Endothelial cell of umbilical vein (primary cell): ENCODE measurements around the gene ZNF462. TPM values are rescaled to one million over a fixed set of nuclear protein-coding genes. Genes with fewer than 3 reads are reported as not detected.

ENCODE experiments used
- BruUV-seq: library from RNA; stranded (reverse); fragments of 400-500 nt; replicated peaks from 2 replicates; lab custom pipeline; 2021; lab: Mats Ljungman, UMichigan
- CTCF ChIA-PET: fragments of 300-600, 350-600 bp; sonication (Branson Sonifier 250); formaldehyde crosslinking; loops from one replicate; lab custom pipeline; 2021; ENCODE audit warnings: antibody characterized with exemption, inconsistent platforms; lab: Charles Lee
- POLR2A ChIA-PET: fragments of 300-600, 350-600 bp; sonication (Branson Sonifier 250); formaldehyde crosslinking; loops from one replicate; lab custom pipeline; 2021; ENCODE audit warnings: antibody characterized with exemption, inconsistent platforms; lab: Charles Lee
- DNase-seq: peaks from one replicate; pipeline ENCODE4 v3.0.0-alpha.2; 2011; ENCODE audit warnings: low read depth, low spot score
- FAIRE-seq: peaks from 2 replicates; lab custom pipeline; 2011; peaks lifted over from hg19 to GRCh38; lab: Jason Lieb, UNC
- H2AFZ ChIP-seq: 2 replicates; pipeline ENCODE4 v1.6.0; 2012; ENCODE audit warnings: low read depth, low read length, control low read depth, inconsistent platforms
- H3K27ac ChIP-seq: 2 replicates; pipeline ENCODE4 v1.5.1; 2011; ENCODE audit warnings: low read depth, mild to moderate bottlenecking, control low read depth, low read length, moderate library complexity; ENCODE audit not compliant: insufficient read depth
- H3K27me3 ChIP-seq, 2 experiments: 2 replicates each; pipeline versions ENCODE4 v1.6.0 to v1.6.1; 2011; ENCODE audit warnings: low read length in 2 of 2, mixed read lengths in 1 of 2; ENCODE audit not compliant: control insufficient read depth in 2 of 2, insufficient read depth in 2 of 2
- H3K36me3 ChIP-seq, 2 experiments: 2 replicates in 1 of 2; 3 replicates in 1 of 2; pipeline ENCODE4 v1.5.1; 2011; ENCODE audit warnings: low read length in 2 of 2, mild to moderate bottlenecking in 1 of 2, moderate library complexity in 1 of 2; ENCODE audit not compliant: control insufficient read depth in 2 of 2, insufficient read depth in 2 of 2; ENCODE audit errors: extremely low read depth in 1 of 2
- H3K4me1 ChIP-seq: 3 replicates; pipeline ENCODE4 v1.5.1; 2011; ENCODE audit warnings: mild to moderate bottlenecking, low read length; ENCODE audit not compliant: control insufficient read depth, insufficient read depth; ENCODE audit errors: extremely low read depth
- H3K4me2 ChIP-seq: 2 replicates; pipeline ENCODE4 v1.6.1; 2011; ENCODE audit warnings: low read length, control low read depth, mixed read lengths; ENCODE audit not compliant: insufficient read depth
- H3K4me3 ChIP-seq, 3 experiments: fragments of 200-600 bp in 1 of 3; sonication (generic), shearing (Covaris generic) in 1 of 3; replicated peaks in 1 of 3; 2 replicates each; pipeline ENCODE4 v1.5.1; 2011 to 2016; ENCODE audit warnings: control low read depth in 3 of 3, low read length in 3 of 3, mild to moderate bottlenecking in 2 of 3, inconsistent platforms in 1 of 3, low read depth in 1 of 3, moderate library complexity in 1 of 3; ENCODE audit not compliant: insufficient read depth in 1 of 3
- H3K79me2 ChIP-seq: 2 replicates; pipeline ENCODE4 v1.6.0; 2012; ENCODE audit warnings: low read length, inconsistent platforms; ENCODE audit not compliant: control insufficient read depth, insufficient read depth
- H3K9ac ChIP-seq: replicated peaks from 2 replicates; pipeline ENCODE3; 2011; ENCODE audit warnings: low read length, control low read depth; ENCODE audit not compliant: insufficient read depth; ENCODE audit errors: extremely low read depth
- H3K9me1 ChIP-seq: replicated peaks from 3 replicates; pipeline ENCODE4 v1.6.0; 2011; ENCODE audit warnings: mild to moderate bottlenecking, low read length; ENCODE audit not compliant: control insufficient read depth, insufficient read depth; ENCODE audit errors: extremely low read depth
- H3K9me3 ChIP-seq: replicated peaks from 2 replicates; pipeline ENCODE4 v1.5.1; 2012; ENCODE audit warnings: low read length, inconsistent platforms; ENCODE audit not compliant: control insufficient read depth, insufficient read depth
- H4K20me1 ChIP-seq: replicated peaks from 2 replicates; pipeline ENCODE3; 2011; ENCODE audit warnings: mild to moderate bottlenecking, low read length; ENCODE audit not compliant: control insufficient read depth, insufficient read depth; ENCODE audit errors: extremely low read depth
- CTCF ChIP-seq, 2 donors: IDR thresholded peaks; 1 replicate in 1 of 2; 2 replicates in 1 of 2; pipeline ENCODE4 v1.5.1; 2011; ENCODE audit warnings: low read length in 2 of 2, mild to moderate bottlenecking in 2 of 2, moderate library complexity in 2 of 2, control low read depth in 1 of 2, inconsistent platforms in 1 of 2, low read depth in 1 of 2; ENCODE audit not compliant: insufficient read depth in 1 of 2; ENCODE audit errors: extremely low read depth in 1 of 2
- EZH2 ChIP-seq: IDR thresholded peaks from 2 replicates; pipeline ENCODE4 v1.6.1; 2012; ENCODE audit warnings: borderline replicate concordance, low read depth, mild to moderate bottlenecking, moderate library complexity, low read length, inconsistent platforms; ENCODE audit not compliant: severe bottlenecking
- FOS ChIP-seq: IDR thresholded peaks from 2 replicates; pipeline ENCODE4 v1.6.1; 2011; ENCODE audit warnings: mild to moderate bottlenecking, low read length, moderate library complexity, borderline replicate concordance; ENCODE audit not compliant: insufficient read depth
- GATA2 ChIP-seq: IDR thresholded peaks from 2 replicates; pipeline ENCODE4 v1.7.0; 2011; ENCODE audit warnings: low read depth, mild to moderate bottlenecking, moderate library complexity, mixed read lengths, low read length; ENCODE audit not compliant: insufficient read length, insufficient read depth
- JUN ChIP-seq: IDR thresholded peaks from 2 replicates; pipeline ENCODE4 v1.6.1; 2011; ENCODE audit warnings: borderline replicate concordance, low read depth; ENCODE audit not compliant: insufficient read length, insufficient read depth
- MAX ChIP-seq: IDR thresholded peaks from 2 replicates; pipeline ENCODE4 v1.6.1; 2011; ENCODE audit not compliant: insufficient read depth, insufficient read length
- MYC ChIP-seq: IDR thresholded peaks from one replicate; pipeline ENCODE4 v1.6.1; 2011; ENCODE audit warnings: mild to moderate bottlenecking, low read depth, low read length
- POLR2A ChIP-seq: IDR thresholded peaks from 2 replicates; pipeline ENCODE4 v1.6.1; 2012; ENCODE audit warnings: low read depth, mild to moderate bottlenecking, control low read depth, low read length
- POLR2AphosphoS5 ChIP-seq: IDR thresholded peaks from 2 replicates; pipeline ENCODE4 v1.6.1; 2012; ENCODE audit warnings: low read depth, mild to moderate bottlenecking, control low read depth, low read length, moderate library complexity; ENCODE audit not compliant: insufficient read depth
- dilution Hi-C: fragments of 300-500 bp; cut with MboI; formaldehyde crosslinking; loops from one replicate; pipeline ENCODE4 v1.15.0; 2019; ENCODE audit warnings: low sequenced_read_pairs; ENCODE audit not compliant: extremely low pct_ligation_motif_present
- intact Hi-C: fragments of 100-400 bp; cut with micrococcal nuclease; formaldehyde crosslinking; loops from one replicate; pipeline ENCODE4 v1.10.0; 2022
- polyA plus RNA-seq, 4 experiments: library from polyadenylated mRNA; depleted of rRNA in 3 of 4; stranded (reverse) in 3 of 4; unstranded in 1 of 4; fragments of >200 nt; gene quantifications; 2 replicates each; pipeline versions ENCODE4 v1.2.1 to v1.2.3, GENCODE V29; 2011 to 2012; ENCODE audit warnings: missing spikeins in 1 of 4
- total RNA-seq: library from RNA; stranded (reverse); gene quantifications from 2 replicates; pipeline ENCODE4 v1.2.3, GENCODE V29; 2021

ZNF462 gene
- total and polyA plus RNA-seq, 2 donors (not counting 3 experiments of a cell fraction or from before 2014, with no cell fraction given) = 6.2 to 24.7 TPM

- intact Hi-C loops = no loop called here
These were observed 108.1 kb downstream of the ZNF462 start for GRCh38 chr9:106970976-106971457.

More at GRCh38 chr9:106970976-106971457, 108.1 kb downstream of the ZNF462 start:
- Histone ChIP-seq H3K27me3 (no peaks in the 10 kb centered on the region), H3K9ac (no peak overlapping the region), H4K20me1 (no peaks in the 10 kb centered on the region), H3K79me2 (no peaks in the 10 kb centered on the region), H3K9me1 (no peaks in the 10 kb centered on the region), H2AFZ (no peak overlapping the region), H3K9me3 (no peaks in the 10 kb centered on the region), H3K4me3 (no peak overlapping the region), H3K4me1 (no peaks in the 10 kb centered on the region), H3K27ac (no peak overlapping the region), H3K36me3 (peaks cover 3 to 17% of the 10 kb centered on the region in 2 experiments), H3K4me2 (no peak overlapping the region)
- TF ChIP-seq POLR2A = no peak
- TF ChIP-seq GATA2 = no peak
- TF ChIP-seq POLR2AphosphoS5 = no peak
- TF ChIP-seq MYC = no peak
- no peak for TF ChIP-seq JUN
- no peak for TF ChIP-seq EZH2
- TF ChIP-seq FOS = no peak
- TF ChIP-seq CTCF (IDR thresholded peaks at IDR 0.05; ENCODE audit: extremely low read depth in 1 of 2, insufficient read depth in 1 of 2, low read depth in 1 of 2, low read length in 2 of 2) = no peak
- TF ChIP-seq MAX = no peak
- BruUV-seq = no TSS peak
- FAIRE-seq (no peak), DNase-seq (no peak)
- CTCF ChIA-PET = no interaction called here
- dilution Hi-C loops = no loop called here
- POLR2A ChIA-PET = no interaction called here
